ENCODE results near the gene GAB2.
"Not testable (repeated sequence)": the region's sequence is repeated elsewhere in the genome, so short reads cannot be mapped to it uniquely, and the experiment has no call there.

- TF ChIP-seq CTCF, POLR2A (IDR thresholded peaks at IDR 0.05): not testable (repeated sequence)
These were observed 184.6 kb downstream of the GAB2 start for GRCh38 chr11:78233046-78233445.

Measured in tibial nerve (tissue), 3 donors.